Ishikawa (cell line): Measurements from ENCODE around the gene CBX8.

Experiments used
- MAX ChIP-seq: IDR thresholded peaks from 2 replicates; pipeline ENCODE4 v1.6.1; 2012
- RAD21 ChIP-seq: IDR thresholded peaks from 2 replicates; pipeline ENCODE4 v1.6.1; 2012; ENCODE audit warnings: low read depth

GRCh38 chr17:79835953-79836509 lies 39.2 kb upstream of the CBX8 start:
- no peak for TF ChIP-seq RAD21
- no peak for TF ChIP-seq MAX
